HL-60 (cell line): ENCODE results near the gene WDR43.

Experiments used
- DNase-seq, 2 experiments: peaks; one replicate each; pipeline ENCODE4 v3.0.0-alpha.2; 2010 to 2020; ENCODE audit warnings: low read depth in 1 of 2, low spot score in 1 of 2
- H3K27ac ChIP-seq: fragments of 250-450 bp; sonication (Bioruptor Pico); replicated peaks from 2 replicates; pipeline ENCODE4 v1.5.1; 2020; ENCODE audit warnings: mild to moderate bottlenecking, moderate library complexity
- H3K27me3 ChIP-seq: fragments of 250-450 bp; sonication (Bioruptor Pico); 2 replicates; pipeline ENCODE4 v1.5.1; 2021; ENCODE audit warnings: mild to moderate bottlenecking, moderate library complexity; ENCODE audit not compliant: insufficient read depth, poor library complexity, severe bottlenecking
- H3K4me3 ChIP-seq: replicated peaks from 2 replicates; pipeline ENCODE4 v1.5.1; 2011; ENCODE audit warnings: mild to moderate bottlenecking, control low read depth, low read length; ENCODE audit not compliant: insufficient read depth
- CTCF ChIP-seq: IDR thresholded peaks from one replicate; pipeline ENCODE4 v1.5.1; 2011; ENCODE audit warnings: low read length, control low read depth, inconsistent platforms; ENCODE audit not compliant: insufficient read depth
- GABPA ChIP-seq: IDR thresholded peaks from 2 replicates; pipeline ENCODE4 v1.6.1; 2012; ENCODE audit warnings: low read depth
- POLR2AphosphoS5 ChIP-seq: IDR thresholded peaks from 2 replicates; pipeline ENCODE4 v1.6.1; 2012; ENCODE audit warnings: low read depth
- SPI1 ChIP-seq: IDR thresholded peaks from 2 replicates; pipeline ENCODE4 v1.6.1; 2012; ENCODE audit warnings: low read depth, mild to moderate bottlenecking, borderline replicate concordance
- TF ChIP-seq, protein P1 (sequence below): IDR thresholded peaks from 2 replicates; pipeline ENCODE4 v1.6.1; 2012; ENCODE audit warnings: low read depth; ENCODE audit not compliant: insufficient replicate concordance

The WDR43 gene

GRCh38 chr2:28908172-28908571 is 13.7 kb downstream of the WDR43 start:
- TF ChIP-seq CTCF (no peak), SPI1 (no peak), POLR2AphosphoS5 (no peak), GABPA (no peak)
- TF ChIP-seq, protein P1, sequence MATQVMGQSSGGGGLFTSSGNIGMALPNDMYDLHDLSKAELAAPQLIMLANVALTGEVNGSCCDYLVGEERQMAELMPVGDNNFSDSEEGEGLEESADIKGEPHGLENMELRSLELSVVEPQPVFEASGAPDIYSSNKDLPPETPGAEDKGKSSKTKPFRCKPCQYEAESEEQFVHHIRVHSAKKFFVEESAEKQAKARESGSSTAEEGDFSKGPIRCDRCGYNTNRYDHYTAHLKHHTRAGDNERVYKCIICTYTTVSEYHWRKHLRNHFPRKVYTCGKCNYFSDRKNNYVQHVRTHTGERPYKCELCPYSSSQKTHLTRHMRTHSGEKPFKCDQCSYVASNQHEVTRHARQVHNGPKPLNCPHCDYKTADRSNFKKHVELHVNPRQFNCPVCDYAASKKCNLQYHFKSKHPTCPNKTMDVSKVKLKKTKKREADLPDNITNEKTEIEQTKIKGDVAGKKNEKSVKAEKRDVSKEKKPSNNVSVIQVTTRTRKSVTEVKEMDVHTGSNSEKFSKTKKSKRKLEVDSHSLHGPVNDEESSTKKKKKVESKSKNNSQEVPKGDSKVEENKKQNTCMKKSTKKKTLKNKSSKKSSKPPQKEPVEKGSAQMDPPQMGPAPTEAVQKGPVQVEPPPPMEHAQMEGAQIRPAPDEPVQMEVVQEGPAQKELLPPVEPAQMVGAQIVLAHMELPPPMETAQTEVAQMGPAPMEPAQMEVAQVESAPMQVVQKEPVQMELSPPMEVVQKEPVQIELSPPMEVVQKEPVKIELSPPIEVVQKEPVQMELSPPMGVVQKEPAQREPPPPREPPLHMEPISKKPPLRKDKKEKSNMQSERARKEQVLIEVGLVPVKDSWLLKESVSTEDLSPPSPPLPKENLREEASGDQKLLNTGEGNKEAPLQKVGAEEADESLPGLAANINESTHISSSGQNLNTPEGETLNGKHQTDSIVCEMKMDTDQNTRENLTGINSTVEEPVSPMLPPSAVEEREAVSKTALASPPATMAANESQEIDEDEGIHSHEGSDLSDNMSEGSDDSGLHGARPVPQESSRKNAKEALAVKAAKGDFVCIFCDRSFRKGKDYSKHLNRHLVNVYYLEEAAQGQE, result no peak
- Histone ChIP-seq H3K4me3 (no peak overlapping the region), H3K27me3 (no peaks in the 10 kb centered on the region), H3K27ac (no peak overlapping the region)
- DNase-seq, result no peak

DNA sequence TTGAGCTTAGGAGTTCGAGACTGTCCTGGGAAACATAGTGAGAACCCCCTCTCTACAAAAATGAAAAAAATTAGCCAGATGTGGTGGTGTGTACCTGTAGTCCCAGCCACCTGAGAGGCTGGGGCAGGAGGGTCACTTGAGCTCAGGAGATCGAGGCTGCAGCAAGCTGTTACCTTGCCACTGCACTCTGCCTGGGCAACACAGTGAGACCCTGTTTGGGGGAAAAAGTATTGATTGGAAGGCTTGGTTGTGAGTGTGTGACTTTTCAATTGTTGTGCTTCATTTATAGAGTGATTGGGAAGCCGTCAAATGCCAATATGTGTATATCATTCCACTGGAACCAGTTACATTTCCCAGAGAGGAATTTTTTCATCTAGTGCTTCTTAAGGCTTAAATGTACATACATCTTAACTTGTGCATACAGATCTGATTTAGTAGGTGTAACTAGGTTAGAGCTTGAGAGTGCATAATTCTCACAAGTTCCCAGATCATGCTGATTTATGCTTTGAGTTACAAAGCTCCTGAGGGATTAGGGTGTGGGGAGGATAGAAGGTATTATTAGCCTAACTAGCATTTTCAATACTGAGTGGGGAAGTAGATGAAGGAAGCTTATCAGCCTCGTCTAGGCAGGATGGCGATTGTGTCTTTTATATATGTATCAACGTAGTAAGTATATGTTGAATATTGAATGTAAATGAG is 15.3 kb downstream of the WDR43 start:
- no peak overlapping the region for H3K27ac ChIP-seq
- no peak for TF ChIP-seq SPI1
- TF ChIP-seq CTCF, result no peak
- TF ChIP-seq, protein P1, result no peak
- no peak for TF ChIP-seq GABPA
- no peak for TF ChIP-seq POLR2AphosphoS5
- H3K4me3 ChIP-seq, result no peak overlapping the region
- no peak for DNase-seq
- no peaks in the 10 kb centered on the region for H3K27me3 ChIP-seq

DNA sequence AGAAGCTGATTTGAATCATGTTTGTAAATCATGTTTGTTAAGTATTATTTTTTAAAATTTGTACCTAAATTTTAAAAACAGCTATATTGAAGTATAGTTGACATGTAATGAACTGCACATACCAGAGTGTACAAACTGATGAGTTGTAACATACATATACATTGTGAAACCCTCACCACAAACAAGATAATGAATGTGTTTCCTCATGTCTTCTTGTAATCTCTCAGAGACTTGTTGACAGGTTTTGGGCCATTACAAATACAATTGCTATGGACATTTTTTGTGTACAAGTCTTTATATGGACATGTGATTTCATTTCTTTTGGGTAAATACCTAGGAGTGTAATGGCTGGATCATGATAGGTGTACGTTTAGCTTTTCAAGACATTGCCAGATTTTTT is 21.5 kb downstream of the WDR43 start:
- DNase-seq, result peak; percentile 11 to 55
- TF ChIP-seq POLR2AphosphoS5 (no peak), GABPA (no peak), SPI1 (no peak), CTCF (no peak)
- TF ChIP-seq, protein P1, result no peak
- Histone ChIP-seq H3K27me3 (no peaks in the 10 kb centered on the region), H3K27ac (0 out of 2 replicates have a peak overlapping the region, but pooled peaks have one; percentile 13), H3K4me3 (no peak overlapping the region)
